SK-N-SH (cell line): Measurements from ENCODE around the gene HMBS. TPM values are rescaled to one million over a fixed set of nuclear protein-coding genes. Genes with fewer than 3 reads are reported as not detected.

Experiments
- CTCF ChIA-PET: fragments of 300-600, 350-600 bp; formaldehyde crosslinking; extraction: SDS; loops from one replicate; lab custom pipeline; 2021; lab: Yijun Ruan, JAX
- POLR2A ChIA-PET: fragments of 350-600 bp; sonication (Branson Sonifier 250); formaldehyde crosslinking; extraction: SDS; loops from one replicate; lab custom pipeline; 2020; ENCODE audit warnings: antibody characterized with exemption, inconsistent platforms; lab: Yijun Ruan, JAX
- DNase-seq: peaks from one replicate; pipeline ENCODE4 v3.0.0; 2012
- H2AFZ ChIP-seq: fragments of 200-600 bp; sonication (generic); 2 replicates; pipeline ENCODE4 v1.8.1; 2016; ENCODE audit warnings: antibody characterized with exemption, mild to moderate bottlenecking, low read depth
- H3F3A ChIP-seq: fragments of 200-600 bp; sonication (generic); replicated peaks from 2 replicates; pipeline ENCODE3; 2016; ENCODE audit warnings: antibody characterized with exemption, mild to moderate bottlenecking; ENCODE audit not compliant: insufficient read depth
- H3K27ac ChIP-seq, 2 experiments: fragments of 200-500 bp in 1 of 2; fragments of 200-600 bp in 1 of 2; sonication (Bioruptor generic) in 1 of 2; sonication (generic), shearing (Covaris generic) in 1 of 2; 2 replicates each; pipeline versions ENCODE4 v1.5.1 to v1.6.1; 2014 to 2016; ENCODE audit warnings: low read depth in 2 of 2, inconsistent platforms in 1 of 2, low read length in 1 of 2, mild to moderate bottlenecking in 1 of 2, mixed read lengths in 1 of 2
- H3K27me3 ChIP-seq: fragments of 200-600 bp; sonication (generic), shearing (Covaris generic); 2 replicates; pipeline ENCODE4 v1.6.1; 2016; ENCODE audit warnings: mixed run types; ENCODE audit not compliant: insufficient read depth
- H3K36me3 ChIP-seq, 2 experiments: fragments of 200-500 bp in 1 of 2; fragments of 200-600 bp in 1 of 2; sonication (Bioruptor generic) in 1 of 2; sonication (generic) in 1 of 2; replicated peaks in 1 of 2; 2 replicates each; pipeline versions ENCODE3 to v1.5.1; 2014 to 2016; ENCODE audit warnings: low read length in 1 of 2, mild to moderate bottlenecking in 1 of 2; ENCODE audit not compliant: insufficient read depth in 2 of 2, control insufficient read depth in 1 of 2
- H3K4me1 ChIP-seq, 2 experiments: fragments of 200-500 bp in 1 of 2; fragments of 200-600 bp in 1 of 2; sonication (Bioruptor generic) in 1 of 2; sonication (generic), shearing (Covaris generic) in 1 of 2; 2 replicates each; pipeline versions ENCODE4 v1.5.1 to v1.6.1; 2014 to 2016; ENCODE audit warnings: low read depth in 1 of 2, low read length in 1 of 2, mixed run types in 1 of 2; ENCODE audit not compliant: insufficient read depth in 2 of 2, control insufficient read depth in 1 of 2
- H3K4me2 ChIP-seq: fragments of 200-600 bp; sonication (generic), shearing (Covaris generic); 2 replicates; pipeline ENCODE4 v1.6.1; 2017; ENCODE audit warnings: mixed run types
- H3K4me3 ChIP-seq, 2 experiments: fragments of 200-500 bp in 1 of 2; fragments of 200-600 bp in 1 of 2; sonication (Bioruptor generic) in 1 of 2; sonication (generic), shearing (Covaris generic) in 1 of 2; 2 replicates each; pipeline versions ENCODE4 v1.5.1 to v1.8.1; 2014 to 2016; ENCODE audit warnings: low read depth in 2 of 2, inconsistent platforms in 1 of 2, low read length in 1 of 2, mild to moderate bottlenecking in 1 of 2, mixed read lengths in 1 of 2, moderate library complexity in 1 of 2
- H3K79me2 ChIP-seq: fragments of 200-600 bp; sonication (generic); 2 replicates; pipeline ENCODE4 v1.8.1; 2017; ENCODE audit warnings: mild to moderate bottlenecking; ENCODE audit not compliant: insufficient read depth
- H3K9ac ChIP-seq: fragments of 200-600 bp; sonication (generic); 2 replicates; pipeline ENCODE4 v1.6.1; 2017; ENCODE audit warnings: mixed run types
- H3K9me2 ChIP-seq: fragments of 200-600 bp; sonication (generic); 2 replicates; pipeline ENCODE4 v1.6.1; 2017; ENCODE audit warnings: mixed run types
- H3K9me3 ChIP-seq: fragments of 200-600 bp; sonication (generic); 2 replicates; pipeline ENCODE4 v1.6.1; 2017; ENCODE audit warnings: mixed run types, mild to moderate bottlenecking, moderate library complexity
- H4K20me1 ChIP-seq: fragments of 200-600 bp; sonication (generic); 2 replicates; pipeline ENCODE4 v1.6.1; 2017; ENCODE audit warnings: mild to moderate bottlenecking, mixed run types; ENCODE audit not compliant: insufficient read depth
- CHD2 ChIP-seq: fragments of 150-350 bp; IDR thresholded peaks from 2 replicates; pipeline ENCODE4 v1.6.1; 2018; ENCODE audit warnings: low read length; ENCODE audit not compliant: partially characterized antibody
- CTCF ChIP-seq: fragments of 200-600 bp; sonication (generic); IDR thresholded peaks from 2 replicates; pipeline ENCODE4 v1.6.1; 2017; ENCODE audit warnings: antibody characterized with exemption, mild to moderate bottlenecking, moderate library complexity
- FOSL2 ChIP-seq: IDR thresholded peaks from 2 replicates; pipeline ENCODE4 v1.4.0; 2012; ENCODE audit warnings: low read depth, mild to moderate bottlenecking, moderate library complexity, borderline replicate concordance
- FOXJ3 ChIP-seq: sonication (generic); formaldehyde crosslinking; IDR thresholded peaks from 2 replicates; pipeline ENCODE4 v1.5.1; 2020; ENCODE audit warnings: mild to moderate bottlenecking, missing genetic modification reagents
- JUND ChIP-seq: IDR thresholded peaks from 2 replicates; pipeline ENCODE4 v1.4.0; 2012
- MAX ChIP-seq: IDR thresholded peaks from 2 replicates; pipeline ENCODE4 v1.4.0; 2012; ENCODE audit warnings: low read depth
- MXI1 ChIP-seq: IDR thresholded peaks from 2 replicates; pipeline ENCODE4 v1.6.1; 2012; ENCODE audit warnings: mild to moderate bottlenecking, low read depth, low read length, improper control_type of control experiment
- PBX3 ChIP-seq: IDR thresholded peaks from 2 replicates; pipeline ENCODE4; 2012
- POLR2AphosphoS5 ChIP-seq: IDR thresholded peaks from 2 replicates; pipeline ENCODE4 v1.6.1; 2012; ENCODE audit warnings: low read depth, low read length
- RCOR1 ChIP-seq: fragments of 150-350 bp; IDR thresholded peaks from 2 replicates; pipeline ENCODE4 v1.6.1; 2017; ENCODE audit warnings: antibody characterized with exemption, low read length
- REST ChIP-seq: IDR thresholded peaks from 2 replicates; pipeline ENCODE4 v1.6.1; 2012; ENCODE audit warnings: mild to moderate bottlenecking, low read depth, low read length, moderate library complexity
- SIN3A ChIP-seq: IDR thresholded peaks from 2 replicates; pipeline ENCODE4 v1.6.1; 2012; ENCODE audit warnings: low read depth, mild to moderate bottlenecking, low read length, moderate library complexity, borderline replicate concordance
- SMC3 ChIP-seq: IDR thresholded peaks from 2 replicates; pipeline ENCODE4 v1.6.1; 2012; ENCODE audit warnings: low read depth, low read length, improper control_type of control experiment
- TAF1 ChIP-seq: IDR thresholded peaks from 2 replicates; pipeline ENCODE4 v1.6.1; 2012; ENCODE audit warnings: low read depth, mild to moderate bottlenecking, low read length, moderate library complexity, borderline replicate concordance
- TCF12 ChIP-seq: IDR thresholded peaks from 2 replicates; pipeline ENCODE4 v1.4.0; 2012
- USF2 ChIP-seq: fragments of 150-350 bp; IDR thresholded peaks from 2 replicates; pipeline ENCODE4 v1.6.1; 2017; ENCODE audit warnings: antibody characterized with exemption, low read length, low read depth, borderline replicate concordance
- YY1 ChIP-seq: IDR thresholded peaks from 2 replicates; pipeline ENCODE4 v1.4.0; 2012; ENCODE audit warnings: low read depth, mild to moderate bottlenecking
- WGBS: methylation state at CpG from one replicate; pipeline ENCODE4 v1.1.6; 2017; ENCODE audit warnings: low lambda C conversion rate; 5-methylcytosine and 5-hydroxymethylcytosine counted together
- polyA plus RNA-seq, 3 experiments: library from polyadenylated mRNA; depleted of rRNA; stranded (reverse); fragments of >200 nt; gene quantifications; 2 replicates each; pipeline ENCODE4 v1.2.3, GENCODE V29; 2012

HMBS gene
- polyA plus RNA-seq, 1 of the 3 experiments (the other 2 are of a cell fraction) = 69.4 TPM

GRCh38 chr11:119114351-119114750, 29.7 kb downstream of the HMBS start:
- Histone ChIP-seq H4K20me1 (no peaks in the 10 kb centered on the region), H3K27ac (no peak overlapping the region), H2AFZ (no peak overlapping the region), H3K4me2 (no peak overlapping the region), H3K9ac (no peak overlapping the region), H3K4me1 (peaks cover 0 to under 1% of the 10 kb centered on the region in 2 experiments; a peak in 1 of 4 replicates), H3K27me3 (no peaks in the 10 kb centered on the region), H3K36me3 (peaks cover 0 to 48% of the 10 kb centered on the region in 2 experiments), H3K4me3 (no peak overlapping the region), H3K79me2 (peaks cover 6% of the 10 kb centered on the region; the same call in 1 of the 2 replicates), H3K9me2 (no peaks in the 10 kb centered on the region), H3F3A (peaks cover 12% of the 10 kb centered on the region), H3K9me3 (no peaks in the 10 kb centered on the region)
- WGBS = 100% methylated on average over 2 of the region's 5 CpGs
- no peak for DNase-seq
- ChIA-PET CTCF (interaction anchor here (1.3 to 2.0 kb wide), 2 partner anchors 12 to 15 kb away, joined by 3 to 6 read pairs; partner anchors contain the start of gene DPAGT1), POLR2A (no interaction called here)
- TF ChIP-seq POLR2AphosphoS5 (no peak), PBX3 (no peak), RCOR1 (no peak), CTCF (no peak), FOXJ3 (CRISPR knock-in tag) (no peak), SMC3 (no peak)

- CTCF ChIA-PET = interaction anchor here (1.3 to 2.0 kb wide), 2 partner anchors 13 to 16 kb away, joined by 3 to 6 read pairs; partner anchors contain the start of gene DPAGT1
- POLR2A ChIA-PET = no interaction called here
- TF ChIP-seq USF2 (no peak), FOSL2 (no peak), YY1 (no peak), MXI1 (no peak), REST (no peak), PBX3 (no peak), CHD2 (no peak), TAF1 (no peak), POLR2AphosphoS5 (no peak), RCOR1 (no peak), MAX (no peak), SIN3A (no peak), TCF12 (no peak), JUND (no peak)
Measured at GRCh38 chr11:119115484-119116234, 31.0 kb downstream of the HMBS start.

More at GRCh38 chr11:119115484-119116234, 31.0 kb downstream of the HMBS start:
- H3K9me3 ChIP-seq = no peaks in the 10 kb centered on the region
- H2AFZ ChIP-seq = no peak overlapping the region
- 90% methylated on average over 24 of the region's 24 CpGs for WGBS
- no peaks in the 10 kb centered on the region for H3K79me2 ChIP-seq
- no peaks in the 10 kb centered on the region for H3K27me3 ChIP-seq
- H3K36me3 ChIP-seq = peaks cover 0 to 48% of the 10 kb centered on the region in 2 experiments
- H3K4me3 ChIP-seq = no peak overlapping the region
- H3K9me2 ChIP-seq = no peaks in the 10 kb centered on the region
- DNase-seq = no peak
- no peaks in the 10 kb centered on the region for H4K20me1 ChIP-seq
- H3K9ac ChIP-seq = no peak overlapping the region
- H3K4me1 ChIP-seq = peaks cover 5 to 6% of the 10 kb centered on the region in 2 experiments; a peak in 3 of 4 replicates
- no peak overlapping the region for H3K4me2 ChIP-seq
- H3K27ac ChIP-seq = no peak overlapping the region
- peaks cover 12% of the 10 kb centered on the region for H3F3A ChIP-seq
